Right lobe of liver (tissue), 6 donors: ENCODE measurements around the gene TSPAN2. TPM values are rescaled to one million over a fixed set of nuclear protein-coding genes. Genes with fewer than 3 reads are reported as not detected.

Experiments used
- ATAC-seq, 4 donors: fragments of 200-7000 bp; cut with Tn5 transposase; one replicate each; pipeline ENCODE4 v1.9.1; 2020; ENCODE audit warnings: mild to moderate bottlenecking in 4 of 4, moderate library complexity in 4 of 4
- DNase-seq, 3 donors: peaks; one replicate each; pipeline ENCODE4 v3.0.0-alpha.2; 2020
- H3K27ac ChIP-seq, 3 donors: fragments of 200-600 bp; one replicate each; pipeline ENCODE4 v1.8.0; 2022
- H3K27me3 ChIP-seq, 2 donors: fragments of 200-600 bp; one replicate each; pipeline ENCODE4 v1.8.0; 2022
- H3K36me3 ChIP-seq, 4 donors: fragments of 200-600 bp; sonication (generic) in 1 of 4; one replicate each; pipeline versions ENCODE4 v1.5.1 to v1.8.0; 2017 to 2022; ENCODE audit warnings: control low read depth in 1 of 4
- H3K4me1 ChIP-seq, 4 donors: fragments of 200-600 bp; sonication (generic) in 1 of 4; one replicate each; pipeline versions ENCODE4 v1.5.1 to v1.8.0; 2017 to 2022; ENCODE audit warnings: control low read depth in 1 of 4
- H3K4me3 ChIP-seq, 3 donors: fragments of 200-600 bp; one replicate each; pipeline ENCODE4 v1.8.0; 2022
- H3K9me3 ChIP-seq, 4 donors: fragments of 200-600 bp; sonication (generic) in 1 of 4; one replicate each; pipeline versions ENCODE4 v1.5.1 to v1.8.0; 2017 to 2022; ENCODE audit warnings: control low read depth in 1 of 4
- CTCF ChIP-seq, 4 donors: fragments of 200-600 bp in 3 of 4; fragments of 450-650 bp in 1 of 4; IDR thresholded peaks; one replicate each; pipeline versions ENCODE4 v1.5.1 to v1.8.0; 2016 to 2022; ENCODE audit warnings: antibody characterized with exemption in 4 of 4, mild to moderate bottlenecking in 2 of 4
- POLR2A ChIP-seq: fragments of 450-650 bp; IDR thresholded peaks from one replicate; pipeline ENCODE4 v1.6.1; 2017; ENCODE audit warnings: antibody characterized with exemption, mild to moderate bottlenecking
- WGBS: methylation state at CpG from one replicate; pipeline ENCODE4 v1.1.6; 2018; ENCODE audit warnings: low coverage, low lambda C conversion rate; ENCODE audit not compliant: insufficient coverage; ENCODE audit errors: missing lambda C conversion rate; 5-methylcytosine and 5-hydroxymethylcytosine counted together
- intact Hi-C, 2 donors: fragments of 100-400 bp; cut with DNase I; formaldehyde crosslinking; loops; one replicate each; pipeline versions ENCODE4 v1.11.2 to v1.14.1; 2022
- total RNA-seq, 6 experiments: library from RNA; depleted of rRNA in 2 of 6; stranded (reverse); fragments of >200 nt in 2 of 6; fragmentation: NEBNext Ultra II Directional in 3 of 6; extraction: Animal tissue kit (Norgen Biotek cat#: 25700) in 3 of 6; gene quantifications; one replicate each; pipeline versions ENCODE4 v1.1.0 to v1.2.4, GENCODE V29; 2016 to 2023
- donor health status: DM: no; HTN: yes; CAD: no.
- donor health status: DM: no; HTN: no; CAD: no.
- donor health status: DM: no; HTN: no; CAD: no.
- donor health status: DM: no; HTN: yes; CAD: no.
- donor health status: DM: no; HTN: yes; CAD: no.

The TSPAN2 gene
- total RNA-seq, 6 experiments from 2014 or later: 0.35 to 0.55 (median 0.42) TPM; not detected in 2

GRCh38 chr1:115088871-115089419 lies 358 bp downstream of the TSPAN2 start:
- Histone ChIP-seq H3K27ac (no peak overlapping the region), H3K4me3 (peak overlapping the region; percentile 37 to 52 (median 38)), H3K4me1 (peaks cover 0 to 9% (median 0%) of the 10 kb centered on the region in 4 donors), H3K36me3 (no peaks in the 10 kb centered on the region), H3K9me3 (no peaks in the 10 kb centered on the region), H3K27me3 (no peaks in the 10 kb centered on the region)
- 5% methylated on average over 17 of the region's 25 CpGs for WGBS
- TF ChIP-seq POLR2A: no peak
- TF ChIP-seq CTCF (IDR thresholded peaks at IDR 0.05): no peak
- DNase-seq (no peak), ATAC-seq (peak in 1 of 4 donors; percentile 7)
- intact Hi-C loops: no loop called here

GRCh38 chr1:115088115-115088778 lies 1.1 kb downstream of the TSPAN2 start:
- DNase-seq (no peak), ATAC-seq (no peak)
- no peaks in the 10 kb centered on the region for H3K36me3 ChIP-seq
- H3K27me3 ChIP-seq: no peaks in the 10 kb centered on the region
- no peak overlapping the region for H3K4me3 ChIP-seq
- H3K4me1 ChIP-seq: peaks cover 0 to 9% (median 0%) of the 10 kb centered on the region in 4 donors
- H3K27ac ChIP-seq: no peak overlapping the region
- no peaks in the 10 kb centered on the region for H3K9me3 ChIP-seq
- WGBS: 67% methylated on average over 4 of the region's 5 CpGs
- TF ChIP-seq CTCF (IDR thresholded peaks at IDR 0.05): no peak
- TF ChIP-seq POLR2A: no peak
- intact Hi-C loops: no loop called here

- TF ChIP-seq CTCF (IDR thresholded peaks at IDR 0.05) (no peak), POLR2A (no peak)
- Histone ChIP-seq H3K27me3 (no peaks in the 10 kb centered on the region), H3K9me3 (no peaks in the 10 kb centered on the region), H3K4me1 (peaks cover 0 to 9% (median 0%) of the 10 kb centered on the region in 4 donors), H3K27ac (no peak overlapping the region), H3K36me3 (no peaks in the 10 kb centered on the region), H3K4me3 (no peak overlapping the region)
- no peak for DNase-seq
- no peak for ATAC-seq
- 54% methylated on average over 4 of the region's 9 CpGs for WGBS
- intact Hi-C loops: no loop called here
These were observed 3.0 kb downstream of the TSPAN2 start for GRCh38 chr1:115086176-115086830.

- H3K4me3 ChIP-seq: no peak overlapping the region
- WGBS: 59% methylated on average over 9 of the region's 9 CpGs
- no peak overlapping the region for H3K27ac ChIP-seq
- no peak for DNase-seq
- peaks cover 0 to 9% (median 0%) of the 10 kb centered on the region in 4 donors for H3K4me1 ChIP-seq
- no peaks in the 10 kb centered on the region for H3K36me3 ChIP-seq
- intact Hi-C loops: no loop called here
- TF ChIP-seq CTCF (IDR thresholded peaks at IDR 0.05): no peak
- no peak for TF ChIP-seq POLR2A
- no peak for ATAC-seq
- H3K9me3 ChIP-seq: no peaks in the 10 kb centered on the region
- H3K27me3 ChIP-seq: no peaks in the 10 kb centered on the region
These were observed 4.3 kb downstream of the TSPAN2 start for GRCh38 chr1:115084902-115085511.
